Colon (tissue), 2 donors: Measurements from ENCODE around the gene BTNL2.
A peak's percentile ranks its signal among the peaks of the same experiment; 100 is the strongest.
"Not testable (repeated sequence)": the region's sequence is repeated elsewhere in the genome, so short reads cannot be mapped to it uniquely, and the experiment has no call there.

Experiments
- FAIRE-seq: peaks from 2 replicates; lab custom pipeline; 2012; peaks lifted over from hg19 to GRCh38; lab: Jason Lieb, UNC
- donor health status: control.
- donor health status: control.

BTNL2 gene

GRCh38 chr6:32406857-32407256 is at the start of gene BTNL2:
Gene BTNL2 (minus strand): TSS chr6:32407181. CDS start chr6:32407123, 58 bp downstream.
- no peak for FAIRE-seq

- FAIRE-seq: no peak
Measured at GRCh38 chr6:32449088-32449736, 42.2 kb upstream of the BTNL2 start.

GRCh38 chr6:32447932-32448331 is 41.0 kb upstream of the BTNL2 start:
- FAIRE-seq: no peak

- no peak for FAIRE-seq
Measured at GRCh38 chr6:32445321-32445854, 38.4 kb upstream of the BTNL2 start.

GRCh38 chr6:32444433-32444832 is 37.5 kb upstream of the BTNL2 start:
- FAIRE-seq: no peak

GRCh38 chr6:32442977-32443552 is 36.1 kb upstream of the BTNL2 start:
- FAIRE-seq: no peak

GRCh38 chr6:32442243-32442667 is 35.3 kb upstream of the BTNL2 start:
- no peak for FAIRE-seq

- FAIRE-seq: peak; percentile 5
Measured at GRCh38 chr6:32439602-32440214, 32.7 kb upstream of the BTNL2 start, which contains the start of gene HLA-DRA. Gene HLA-DRA (plus strand): TSS chr6:32439887. CDS start chr6:32439951, 64 bp downstream.

- no peak for FAIRE-seq
Measured at GRCh38 chr6:32439139-32439538, 32.2 kb upstream of the BTNL2 start.

- no peak for FAIRE-seq
Measured at GRCh38 chr6:32436995-32437836, 30.2 kb upstream of the BTNL2 start.

- FAIRE-seq: no peak
Measured at GRCh38 chr6:32436186-32436585, 29.2 kb upstream of the BTNL2 start.

GRCh38 chr6:32433950-32434349 is 27.0 kb upstream of the BTNL2 start:
- FAIRE-seq: not testable (repeated sequence)

- FAIRE-seq: peak; percentile 24
Measured at GRCh38 chr6:32432050-32432450, 25.1 kb upstream of the BTNL2 start.

- no peak for FAIRE-seq
Measured at GRCh38 chr6:32431142-32431541, 24.2 kb upstream of the BTNL2 start.

GRCh38 chr6:32430179-32430578 is 23.2 kb upstream of the BTNL2 start:
- FAIRE-seq: no peak

- no peak for FAIRE-seq
Measured at GRCh38 chr6:32427934-32428474, 21.0 kb upstream of the BTNL2 start.

- FAIRE-seq: no peak
Measured at GRCh38 chr6:32427218-32427617, 20.2 kb upstream of the BTNL2 start.

- no peak for FAIRE-seq
Measured at GRCh38 chr6:32426338-32426737, 19.4 kb upstream of the BTNL2 start.

GRCh38 chr6:32424589-32425300 is 17.8 kb upstream of the BTNL2 start:
- no peak for FAIRE-seq

GRCh38 chr6:32416036-32416435 is 9.1 kb upstream of the BTNL2 start:
- no peak for FAIRE-seq

- no peak for FAIRE-seq
Measured at GRCh38 chr6:32415521-32416019, 8.6 kb upstream of the BTNL2 start.
